Erythroblast (primary cell): Measurements from ENCODE around the gene ABCC2.

Source experiments
- GATA1 ChIP-seq: IDR thresholded peaks from 2 replicates; pipeline ENCODE4 v1.6.1; 2011; ENCODE audit warnings: low read depth, mild to moderate bottlenecking, control low read depth, low read length, moderate library complexity
- POLR2A ChIP-seq: IDR thresholded peaks from 2 replicates; pipeline ENCODE4 v1.6.1; 2011; ENCODE audit warnings: mild to moderate bottlenecking, low read length

DNA sequence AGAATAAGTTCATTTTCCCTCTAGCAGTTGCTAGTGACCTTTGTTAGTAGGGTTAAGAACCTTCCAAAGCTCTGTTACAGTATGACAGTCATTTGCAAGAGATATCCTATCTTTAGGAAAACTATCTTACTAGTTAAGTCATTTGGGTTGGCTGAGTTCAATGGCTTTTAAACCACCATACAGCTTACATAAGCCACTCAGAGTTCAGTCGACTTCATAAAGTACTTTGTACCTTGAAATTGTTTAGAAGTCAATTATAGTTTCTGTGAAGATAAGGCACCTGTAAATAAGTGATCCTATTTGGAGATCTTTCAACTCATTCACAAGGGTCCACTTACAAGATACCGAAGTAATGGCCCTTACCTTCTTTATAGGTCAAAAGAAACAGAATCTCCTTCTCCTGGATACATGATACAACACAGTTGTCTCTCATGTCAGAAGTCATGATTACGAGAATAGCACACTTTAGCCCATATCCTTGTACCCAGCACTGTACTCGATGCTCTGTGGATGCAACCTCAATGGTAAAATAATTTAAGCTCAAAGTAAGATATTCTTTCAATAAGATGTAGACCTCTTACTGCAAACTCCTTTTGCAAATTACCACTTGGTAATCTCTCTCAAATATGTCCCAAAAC lies 11.9 kb upstream of the ABCC2 start:
- no peak for TF ChIP-seq POLR2A
- TF ChIP-seq GATA1: no peak
